Ovary (tissue), 3 donors: ENCODE data around the gene DPY19L1.
"Not testable (repeated sequence)": the region's sequence is repeated elsewhere in the genome, so short reads cannot be mapped to it uniquely, and the experiment has no call there.

Source experiments
- CTCF ChIP-seq, 3 donors: fragments of 450-650 bp in 2 of 3; fragments of 200-600 bp in 1 of 3; IDR thresholded peaks; one replicate each; pipeline versions ENCODE4 v1.5.1 to v1.8.0; 2016 to 2022; ENCODE audit warnings: antibody characterized with exemption in 3 of 3, mild to moderate bottlenecking in 1 of 3
- EP300 ChIP-seq: sonication (generic); formaldehyde crosslinking; IDR thresholded peaks from one replicate; pipeline ENCODE4 v1.6.1; 2017; ENCODE audit warnings: antibody characterized with exemption
- POLR2A ChIP-seq: fragments of 450-650 bp; IDR thresholded peaks from one replicate; pipeline ENCODE4 v1.6.1; 2017; ENCODE audit warnings: antibody characterized with exemption, mild to moderate bottlenecking, moderate library complexity
- donor health status: DM: no; HTN: no; CAD: no.

DNA sequence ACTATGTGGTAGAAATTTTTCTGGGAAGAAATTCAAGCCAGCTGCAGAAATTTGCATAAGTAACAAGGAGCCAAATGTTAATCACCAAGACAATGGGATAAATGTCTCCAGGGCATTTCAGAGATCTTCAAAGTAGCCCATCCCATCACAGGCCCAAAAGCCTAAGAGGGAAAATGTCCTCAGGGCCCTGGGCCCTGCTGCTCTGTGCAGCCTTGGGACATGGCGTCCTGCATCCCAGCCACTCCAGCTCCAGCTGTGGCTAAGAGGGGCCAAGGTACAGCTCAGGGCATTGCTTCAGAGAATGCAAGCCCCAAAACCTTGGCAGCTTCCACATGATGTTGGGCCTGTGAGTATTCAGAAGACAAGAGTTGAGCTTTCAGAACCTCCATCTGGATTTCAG lies 31.8 kb upstream of the DPY19L1 start:
- TF ChIP-seq CTCF (IDR thresholded peaks at IDR 0.05); POLR2A; EP300: not testable (repeated sequence)
